Measurements from ENCODE around the gene GPR12.

The GPR12 gene

GRCh38 chr13:26759907-26760831 lies at the start of gene GPR12:
GPR12 (minus strand) TSS chr13:26760786; CDS start chr13:26759827, 959 bp downstream.
- DNase-seq (ENCODE audit: low spot score): no peak

DNA sequence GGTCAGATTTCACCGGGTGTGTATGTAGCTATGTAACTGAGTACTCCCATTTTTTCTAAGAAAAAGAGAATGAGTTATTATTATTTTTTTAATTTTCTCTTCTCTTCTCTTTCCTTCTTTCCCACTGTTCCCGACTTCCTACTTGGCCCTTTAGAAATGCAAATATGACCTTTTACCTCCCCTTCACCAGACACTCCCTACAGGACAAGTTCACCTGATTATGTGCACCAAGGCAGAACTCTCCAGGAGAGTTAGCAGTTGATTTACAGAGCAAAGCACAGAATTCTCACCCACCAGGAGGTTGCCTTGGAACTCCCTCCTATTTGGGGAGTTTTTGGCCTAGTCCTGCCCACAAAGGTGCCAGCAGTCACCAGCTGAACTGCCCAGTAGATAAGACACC lies 49.5 kb upstream of the GPR12 start:
- DNase-seq (ENCODE audit: low spot score): no peak

GRCh38 chr13:26806891-26807290 lies 46.3 kb upstream of the GPR12 start:
- no peak for DNase-seq (ENCODE audit: low spot score)

GRCh38 chr13:26787961-26788360 lies 27.4 kb upstream of the GPR12 start:
- DNase-seq (ENCODE audit: low spot score): peak; percentile 22

DNA sequence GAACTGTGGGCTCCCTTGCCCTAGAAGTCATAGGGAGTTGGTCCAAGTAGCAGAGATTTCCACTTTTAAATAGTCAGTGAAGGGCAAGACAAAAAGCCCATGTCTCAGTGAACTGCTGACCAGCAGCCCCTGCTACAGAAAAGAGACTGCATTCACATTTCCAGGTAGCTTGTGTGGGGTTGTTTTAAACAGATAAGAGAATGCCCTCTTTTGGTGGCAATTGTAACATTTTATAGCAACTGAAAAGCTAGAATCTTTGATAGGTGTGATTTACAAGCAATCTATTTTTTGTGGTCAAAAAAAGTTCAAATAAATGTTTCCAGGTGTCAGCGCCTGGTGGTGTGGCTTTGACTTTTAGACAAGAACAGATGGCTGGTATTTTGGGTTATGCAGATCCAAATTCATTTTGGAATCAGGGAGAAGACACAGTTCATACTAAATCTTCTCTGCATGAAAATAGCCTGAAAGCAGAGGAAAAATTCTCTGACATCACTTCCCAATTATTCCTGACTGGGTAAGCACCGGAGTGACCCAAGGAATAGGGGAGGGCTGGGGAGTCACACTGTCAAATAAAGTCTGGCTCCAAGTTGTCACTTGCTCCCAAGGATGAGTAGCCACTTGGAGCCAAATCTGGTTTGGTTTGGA lies 26.2 kb upstream of the GPR12 start:
- no peak for DNase-seq (ENCODE audit: low spot score)

DNA sequence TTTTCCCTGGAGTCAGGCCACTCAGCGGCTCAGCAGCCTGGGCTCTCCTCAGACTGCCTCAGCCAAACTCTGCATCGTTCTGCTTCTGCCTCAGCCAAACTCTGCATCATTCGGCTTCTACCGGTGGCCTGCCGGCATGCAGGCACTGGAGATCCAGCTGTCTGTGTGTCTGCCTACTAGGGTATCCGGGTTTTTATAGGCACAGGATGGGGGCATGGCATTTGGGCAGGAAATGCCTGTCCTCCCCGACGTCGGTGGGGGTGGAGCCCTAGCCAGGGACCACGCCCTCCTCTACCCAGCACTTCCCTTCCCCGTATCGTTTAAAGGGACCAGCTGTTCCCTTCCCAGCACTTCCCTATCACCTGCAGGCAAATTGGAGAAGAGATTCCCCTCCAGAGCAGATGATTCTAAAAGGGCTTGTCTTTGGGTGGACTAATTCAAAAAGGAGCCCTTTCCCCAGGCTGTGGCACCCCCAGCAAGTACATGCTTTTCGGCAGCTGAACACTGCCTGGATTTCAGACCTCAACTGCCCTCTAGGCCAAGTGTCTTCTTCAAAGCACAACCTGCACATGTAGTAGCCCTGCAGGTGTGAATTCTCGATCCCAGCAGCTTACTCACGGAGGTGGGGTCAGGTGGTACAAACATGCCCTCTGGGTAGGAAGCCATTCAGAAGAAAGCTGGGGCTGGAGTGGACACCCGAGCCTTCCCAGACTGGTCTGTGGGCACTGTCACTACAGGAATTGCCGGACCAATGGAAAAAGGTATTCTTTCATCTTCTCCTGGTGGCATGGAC lies 25.4 kb upstream of the GPR12 start:
- DNase-seq (ENCODE audit: low spot score): no peak

DNA sequence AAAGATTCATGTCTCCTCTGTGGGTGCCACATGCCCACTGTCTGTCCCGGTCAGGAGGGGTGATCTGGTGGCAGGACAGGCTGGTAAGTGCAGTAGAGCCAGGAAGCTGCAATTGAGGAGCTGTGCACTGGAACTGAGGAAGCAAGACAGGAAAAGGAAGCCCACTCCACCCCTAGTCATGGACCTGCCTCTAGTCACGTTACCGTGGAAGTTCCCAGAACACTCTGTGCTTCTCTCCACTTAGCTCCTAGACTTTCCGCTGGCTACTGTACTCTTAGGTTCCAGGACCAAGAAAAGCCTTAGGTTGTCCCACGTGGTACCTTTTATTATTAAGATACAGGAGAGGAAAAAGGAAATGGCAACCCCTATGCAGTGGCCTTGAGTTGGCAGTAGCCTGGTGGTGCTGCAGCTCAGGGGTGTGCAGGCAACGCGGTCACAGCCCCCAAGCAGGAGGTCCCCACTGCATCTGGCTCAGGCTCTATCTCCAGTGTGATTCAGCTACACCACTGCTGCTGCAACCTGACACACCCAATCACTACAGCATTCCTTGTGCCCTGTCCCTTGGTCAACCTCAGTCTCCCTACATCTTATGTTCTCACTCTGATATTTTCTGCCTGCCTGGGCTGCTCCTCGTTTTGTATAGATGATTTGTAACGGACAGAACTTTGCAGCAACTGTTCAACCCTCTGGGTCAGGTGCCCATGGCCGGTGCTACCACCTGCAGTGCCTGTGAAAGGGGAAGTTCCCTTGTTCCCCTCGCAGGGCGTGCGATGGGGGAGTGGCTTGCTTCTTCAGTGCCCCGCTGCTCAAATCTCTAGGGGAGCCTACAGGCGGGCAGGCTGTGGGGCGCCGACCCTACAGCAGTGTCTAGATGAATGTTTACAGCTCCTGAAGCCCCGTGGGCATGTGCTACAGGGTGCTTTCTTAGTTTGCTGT lies 24.4 kb upstream of the GPR12 start:
- DNase-seq (ENCODE audit: low spot score): no peak

DNA sequence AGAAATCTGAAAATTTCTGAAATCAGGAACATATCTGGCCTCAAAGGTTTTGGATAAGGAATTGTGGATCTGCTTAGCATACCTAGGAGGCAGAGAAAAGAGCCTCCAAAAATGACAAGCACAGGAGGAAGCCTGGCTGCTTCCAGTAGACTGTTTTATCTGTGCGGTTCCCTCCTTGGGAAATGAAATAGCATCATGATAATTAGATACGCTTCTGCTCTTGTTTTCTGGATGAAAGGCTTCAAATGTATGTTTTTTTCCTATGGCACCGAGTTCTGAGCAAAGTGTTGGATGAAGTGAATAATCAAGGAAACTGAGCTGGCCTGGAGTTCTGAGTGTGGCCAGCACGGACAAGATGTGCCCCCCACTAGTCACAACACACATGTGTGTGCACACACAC lies 19.8 kb upstream of the GPR12 start:
- no peak for DNase-seq (ENCODE audit: low spot score)

- no peak for DNase-seq (ENCODE audit: low spot score)
Measured at GRCh38 chr13:26779321-26779720, 18.7 kb upstream of the GPR12 start.

DNA sequence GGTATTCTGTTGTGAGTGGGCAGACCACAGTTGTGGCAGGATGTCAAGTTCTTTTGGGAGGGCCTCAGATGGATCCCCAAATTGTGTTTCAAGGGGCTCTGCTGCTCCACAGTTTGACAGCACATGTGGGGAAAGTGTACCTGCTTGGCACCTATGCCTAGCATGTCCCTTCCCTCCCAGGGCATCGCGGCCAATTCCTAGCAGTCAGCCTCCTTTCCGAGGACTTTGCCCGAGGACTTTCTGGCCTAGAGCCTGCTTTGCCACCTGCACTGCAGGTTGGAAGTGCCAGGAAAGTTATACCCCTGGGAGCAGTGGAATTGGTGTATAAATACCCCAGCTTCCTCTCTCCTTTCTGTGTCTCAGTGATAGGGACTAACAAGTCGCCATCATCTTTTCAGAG lies 11.9 kb upstream of the GPR12 start:
- no peak for DNase-seq (ENCODE audit: low spot score)

- no peak for DNase-seq (ENCODE audit: low spot score)
Measured at GRCh38 chr13:26771796-26772195, 11.2 kb upstream of the GPR12 start.

- DNase-seq (ENCODE audit: low spot score): no peak
Measured at GRCh38 chr13:26762745-26763345, 2.3 kb upstream of the GPR12 start.

GRCh38 chr13:26760832-26761582 lies 421 bp upstream of the GPR12 start:
- no peak for DNase-seq (ENCODE audit: low spot score)

DNA sequence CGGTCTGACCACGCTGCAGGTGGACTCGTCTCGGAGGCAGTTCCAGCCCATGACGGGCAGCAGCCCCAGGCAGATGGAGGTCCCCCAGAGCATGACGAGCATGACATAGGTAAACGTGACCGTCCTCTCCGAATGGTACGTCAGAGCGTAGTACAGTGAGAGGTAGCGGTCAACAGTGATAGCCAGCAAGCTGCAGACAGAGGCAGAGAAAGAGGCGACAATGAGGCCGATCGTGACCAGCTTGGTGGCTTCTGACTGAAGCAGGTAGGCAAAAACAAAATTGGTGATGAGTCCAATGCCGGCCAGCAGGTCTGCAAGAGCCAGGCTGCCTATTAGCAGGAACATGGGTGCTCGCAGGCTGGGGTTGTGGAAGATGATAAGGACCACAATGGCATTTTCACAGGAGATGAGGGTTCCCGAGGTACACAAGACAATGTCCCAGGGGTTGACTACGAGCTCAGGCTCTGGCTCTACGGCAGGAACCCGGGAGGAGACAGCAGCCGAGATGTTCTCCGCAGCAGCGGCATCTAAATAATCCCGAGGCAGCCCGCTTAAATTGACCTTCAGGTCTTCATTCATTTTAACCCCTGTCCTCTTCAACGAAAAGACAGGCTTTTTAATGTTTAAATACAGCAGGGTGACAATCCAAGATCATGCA lies 1.2 kb downstream of the GPR12 start:
- no peak for DNase-seq (ENCODE audit: low spot score)

GRCh38 chr13:26758496-26759157 lies 2.0 kb downstream of the GPR12 start:
- DNase-seq (ENCODE audit: low spot score): no peak

- no peak for DNase-seq (ENCODE audit: low spot score)
Measured at GRCh38 chr13:26756961-26757360, 3.6 kb downstream of the GPR12 start.

GRCh38 chr13:26752671-26753070 lies 7.9 kb downstream of the GPR12 start:
- DNase-seq (ENCODE audit: low spot score): no peak

GRCh38 chr13:26749905-26750304 lies 10.7 kb downstream of the GPR12 start:
- DNase-seq (ENCODE audit: low spot score): no peak

DNA sequence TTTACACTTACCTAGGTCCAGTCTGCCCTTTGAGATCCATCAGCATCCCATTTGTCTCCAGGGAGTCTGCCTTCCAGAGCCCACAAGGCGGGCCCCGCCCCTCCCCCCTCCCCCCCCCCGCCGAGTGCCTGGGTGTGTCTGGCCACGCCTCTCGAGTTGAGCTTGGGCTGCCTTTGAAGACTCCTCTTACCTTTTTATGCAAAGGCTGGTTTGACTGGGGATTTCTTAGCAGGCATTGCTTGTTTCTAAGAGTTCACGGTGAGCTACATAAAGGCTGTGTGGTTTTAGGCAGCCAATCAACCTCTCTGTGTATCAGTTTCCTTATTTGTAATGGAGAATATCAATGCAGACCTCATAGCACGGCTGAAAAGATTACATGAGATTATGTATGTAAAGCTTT lies 11.3 kb downstream of the GPR12 start:
- no peak for DNase-seq (ENCODE audit: low spot score)

Data from pons (tissue), 1 donor.